HepG2 (cell line): ENCODE results near the gene FAM174C. TPM values are rescaled to one million over a fixed set of nuclear protein-coding genes. Genes with fewer than 3 reads are reported as not detected.

Experiments
- ATF7 ChIP-seq, 2 experiments: fragments of 450-650 bp in 1 of 2; sonication (generic) in 1 of 2; formaldehyde crosslinking in 1 of 2; IDR thresholded peaks; 2 replicates each; pipeline versions ENCODE4 v1.4.0 to v1.6.1; 2016 to 2020; ENCODE audit warnings: antibody characterized with exemption in 1 of 2, mild to moderate bottlenecking in 1 of 2, missing genetic modification reagents in 1 of 2
- BRD4 ChIP-seq: sonication (generic); formaldehyde crosslinking; IDR thresholded peaks from 2 replicates; pipeline ENCODE4 v1.4.0; 2020; ENCODE audit warnings: missing genetic modification reagents
- ERF ChIP-seq: IDR thresholded peaks from 2 replicates; pipeline ENCODE4 v1.6.1; 2018; ENCODE audit warnings: missing biosample characterization, missing genetic modification reagents
- ETV5 ChIP-seq: IDR thresholded peaks from 2 replicates; pipeline ENCODE4 v1.6.1; 2018; ENCODE audit warnings: missing biosample characterization, missing genetic modification reagents, inconsistent platforms, borderline replicate concordance
- FOXA3 ChIP-seq: IDR thresholded peaks from 2 replicates; pipeline ENCODE4 v1.6.1; 2016; ENCODE audit warnings: missing genetic modification reagents, missing compliant biosample characterization
- FOXK1 ChIP-seq: sonication (generic); formaldehyde crosslinking; IDR thresholded peaks from 2 replicates; pipeline ENCODE4 v1.4.0; 2020; ENCODE audit warnings: low read depth, missing genetic modification reagents, borderline replicate concordance
- GATAD2A ChIP-seq: IDR thresholded peaks from 2 replicates; pipeline ENCODE4 v1.6.1; 2016
- HDAC2 ChIP-seq: sonication (generic); formaldehyde crosslinking; IDR thresholded peaks from 2 replicates; pipeline ENCODE4 v1.4.0; 2020; ENCODE audit warnings: missing genetic modification reagents
- HNRNPLL ChIP-seq: fragments of 200-400 bp; formaldehyde crosslinking; IDR thresholded peaks from 2 replicates; pipeline ENCODE4 v1.6.1; 2017; ENCODE audit warnings: mild to moderate bottlenecking, low read depth, low read length; ENCODE audit not compliant: poor library complexity, severe bottlenecking
- KLF9 ChIP-seq: IDR thresholded peaks from 2 replicates; pipeline ENCODE4 v1.6.1; 2016; ENCODE audit warnings: low read depth
- NRL ChIP-seq: sonication (generic); formaldehyde crosslinking; IDR thresholded peaks from 2 replicates; pipeline ENCODE4 v1.5.0; 2020; ENCODE audit warnings: missing genetic modification reagents, mild to moderate bottlenecking, moderate library complexity, borderline replicate concordance
- PRPF4 ChIP-seq: fragments of 200-400 bp; formaldehyde crosslinking; IDR thresholded peaks from 2 replicates; pipeline ENCODE4 v1.6.1; 2016; ENCODE audit warnings: low read length, low read depth; ENCODE audit not compliant: poor library complexity, severe bottlenecking
- RARA ChIP-seq: IDR thresholded peaks from 2 replicates; pipeline ENCODE4 v1.6.1; 2016; ENCODE audit warnings: missing genetic modification reagents, missing compliant biosample characterization
- TCF12 ChIP-seq, 2 experiments: fragments of 450-650 bp in 1 of 2; sonication (generic) in 1 of 2; formaldehyde crosslinking in 1 of 2; IDR thresholded peaks; 2 replicates each; pipeline versions ENCODE4 v1.6.1 to v1.8.0; 2017 to 2022; ENCODE audit warnings: antibody characterized with exemption in 1 of 2, mild to moderate bottlenecking in 1 of 2, missing genetic modification reagents in 1 of 2, moderate library complexity in 1 of 2
- ZFX ChIP-seq: sonication (generic); formaldehyde crosslinking; IDR thresholded peaks from 2 replicates; pipeline ENCODE4 v1.4.0; 2020; ENCODE audit warnings: mild to moderate bottlenecking, low read depth, missing genetic modification reagents, moderate library complexity
- ZNF256 ChIP-seq: sonication (generic); formaldehyde crosslinking; conservative IDR thresholded peaks from 2 replicates; pipeline ENCODE4 v1.4.0; 2020; ENCODE audit warnings: missing genetic modification reagents
- ZNF496 ChIP-seq: sonication (generic); formaldehyde crosslinking; IDR thresholded peaks from 2 replicates; pipeline ENCODE4 v1.8.1; 2023; ENCODE audit warnings: mild to moderate bottlenecking, moderate library complexity, missing genetic modification reagents; ENCODE audit not compliant: insufficient replicate concordance
- ZNF543 ChIP-seq: sonication (generic); formaldehyde crosslinking; IDR thresholded peaks from 2 replicates; pipeline ENCODE4 v1.4.0; 2020; ENCODE audit warnings: mild to moderate bottlenecking, missing genetic modification reagents
- ZNF839 ChIP-seq: sonication (generic); formaldehyde crosslinking; IDR thresholded peaks from 2 replicates; pipeline ENCODE4 v1.4.0; 2020; ENCODE audit warnings: missing genetic modification reagents, mild to moderate bottlenecking, borderline replicate concordance
- ZNF891 ChIP-seq: sonication (generic); formaldehyde crosslinking; IDR thresholded peaks from 2 replicates; pipeline ENCODE4 v1.5.0; 2020; ENCODE audit warnings: mild to moderate bottlenecking, missing genetic modification reagents
- ZSCAN12 ChIP-seq: sonication (generic); formaldehyde crosslinking; IDR thresholded peaks from 2 replicates; pipeline ENCODE4 v1.9.0; 2021; ENCODE audit warnings: mild to moderate bottlenecking, missing genetic modification reagents
- polyA plus RNA-seq, 8 experiments: library from polyadenylated mRNA; depleted of rRNA in 3 of 8; stranded (reverse) in 7 of 8; unstranded in 1 of 8; fragments of >200 nt; fragmentation: Illumina TruSeq in 4 of 8; extraction: Trizol in 4 of 8; gene quantifications; 2 replicates each; pipeline versions ENCODE4 v1.2.1 to v1.2.3, GENCODE V29; 2011 to 2016; ENCODE audit warnings: low read depth in 4 of 8, missing spikeins in 1 of 8, mixed read lengths in 1 of 8; ENCODE audit not compliant: insufficient read depth in 1 of 8
- total RNA-seq, 5 experiments: library from RNA; depleted of rRNA; stranded (reverse); fragments of >200 nt; fragmentation: Illumina TruSeq; extraction: Trizol; gene quantifications; 2 replicates each; pipeline ENCODE4 v1.2.3, GENCODE V29; 2016; ENCODE audit warnings: low read depth in 1 of 5
- TF ChIP-seq, protein P1 (sequence below): sonication (generic); formaldehyde crosslinking; IDR thresholded peaks from 2 replicates; pipeline ENCODE4 v1.5.1; 2020; ENCODE audit warnings: mild to moderate bottlenecking, missing genetic modification reagents
- TF ChIP-seq, protein P2 (sequence below): sonication (generic); formaldehyde crosslinking; IDR thresholded peaks from 2 replicates; pipeline ENCODE4 v1.8.0; 2022; ENCODE audit warnings: mild to moderate bottlenecking, missing genetic modification reagents, moderate library complexity
- TF ChIP-seq, protein P3 (sequence below): sonication (generic); formaldehyde crosslinking; IDR thresholded peaks from 2 replicates; pipeline ENCODE4 v1.9.0; 2022; ENCODE audit warnings: low read depth, missing genetic modification reagents

The FAM174C gene
- total and polyA plus RNA-seq, 2 of the 13 experiments (the other 11 are each of a cell fraction or from before 2014, with no cell fraction given), result 19.5 to 31.3 TPM

DNA sequence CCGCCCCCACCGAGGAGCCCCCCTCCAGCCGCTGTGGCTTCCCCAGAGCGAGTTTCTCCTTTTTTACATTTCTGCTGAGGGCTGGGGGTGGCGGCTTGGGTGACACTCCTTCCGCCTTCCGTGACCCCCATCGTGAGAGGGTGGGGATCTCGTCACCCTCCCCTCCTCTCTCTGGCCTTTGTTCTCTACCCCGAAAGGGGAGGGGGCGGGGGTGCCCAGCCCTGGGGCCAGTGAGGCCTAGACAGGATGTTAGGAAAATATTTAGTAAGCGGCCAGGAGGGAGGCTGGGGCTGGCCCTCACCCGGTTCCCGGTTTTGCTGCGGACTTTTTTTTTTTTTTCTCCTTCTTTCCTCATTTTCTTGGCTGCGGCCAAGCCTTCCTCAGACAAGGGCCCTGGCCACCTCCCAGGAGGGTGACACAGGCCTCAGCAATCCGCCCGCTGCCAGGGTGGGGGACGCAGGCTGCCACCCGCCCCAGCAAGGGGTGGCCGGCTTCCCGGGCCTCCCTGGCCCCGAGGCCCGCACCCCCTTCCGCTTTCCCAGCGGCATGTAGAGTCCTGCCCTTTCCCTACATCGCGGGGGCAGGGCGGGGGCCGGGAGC lies 23.0 kb upstream of the FAM174C start (continued):
- TF ChIP-seq, protein P1, sequence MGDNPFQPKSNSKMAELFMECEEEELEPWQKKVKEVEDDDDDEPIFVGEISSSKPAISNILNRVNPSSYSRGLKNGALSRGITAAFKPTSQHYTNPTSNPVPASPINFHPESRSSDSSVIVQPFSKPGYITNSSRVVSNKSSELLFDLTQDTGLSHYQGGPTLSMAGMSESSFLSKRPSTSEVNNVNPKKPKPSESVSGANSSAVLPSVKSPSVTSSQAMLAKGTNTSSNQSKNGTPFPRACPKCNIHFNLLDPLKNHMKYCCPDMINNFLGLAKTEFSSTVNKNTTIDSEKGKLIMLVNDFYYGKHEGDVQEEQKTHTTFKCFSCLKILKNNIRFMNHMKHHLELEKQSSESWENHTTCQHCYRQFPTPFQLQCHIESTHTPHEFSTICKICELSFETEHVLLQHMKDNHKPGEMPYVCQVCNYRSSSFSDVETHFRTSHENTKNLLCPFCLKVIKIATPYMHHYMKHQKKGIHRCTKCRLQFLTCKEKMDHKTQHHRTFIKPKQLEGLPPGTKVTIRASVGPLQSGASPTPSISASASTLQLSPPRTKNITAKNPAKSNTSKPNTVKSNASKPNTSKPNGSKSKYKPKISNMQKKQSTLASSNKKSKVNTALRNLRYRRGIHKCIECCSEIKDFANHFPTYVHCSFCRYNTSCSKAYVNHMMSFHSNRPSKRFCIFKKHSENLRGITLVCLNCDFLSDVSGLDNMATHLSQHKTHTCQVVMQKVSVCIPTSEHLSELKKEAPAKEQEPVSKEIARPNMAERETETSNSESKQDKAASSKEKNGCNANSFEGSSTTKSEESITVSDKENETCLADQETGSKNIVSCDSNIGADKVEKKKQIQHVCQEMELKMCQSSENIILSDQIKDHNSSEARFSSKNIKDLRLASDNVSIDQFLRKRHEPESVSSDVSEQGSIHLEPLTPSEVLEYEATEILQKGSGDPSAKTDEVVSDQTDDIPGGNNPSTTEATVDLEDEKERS (CRISPR knock-in tag), result no peak
- TF ChIP-seq, protein P2, sequence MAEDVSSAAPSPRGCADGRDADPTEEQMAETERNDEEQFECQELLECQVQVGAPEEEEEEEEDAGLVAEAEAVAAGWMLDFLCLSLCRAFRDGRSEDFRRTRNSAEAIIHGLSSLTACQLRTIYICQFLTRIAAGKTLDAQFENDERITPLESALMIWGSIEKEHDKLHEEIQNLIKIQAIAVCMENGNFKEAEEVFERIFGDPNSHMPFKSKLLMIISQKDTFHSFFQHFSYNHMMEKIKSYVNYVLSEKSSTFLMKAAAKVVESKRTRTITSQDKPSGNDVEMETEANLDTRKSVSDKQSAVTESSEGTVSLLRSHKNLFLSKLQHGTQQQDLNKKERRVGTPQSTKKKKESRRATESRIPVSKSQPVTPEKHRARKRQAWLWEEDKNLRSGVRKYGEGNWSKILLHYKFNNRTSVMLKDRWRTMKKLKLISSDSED, result no peak
- no peak for TF ChIP-seq ERF (CRISPR knock-in tag)
- no peak for TF ChIP-seq TCF12 (IDR thresholded peaks at IDR 0.05)
- peak; percentile 59; the same call in 1 of the 2 replicates for TF ChIP-seq TCF12 (CRISPR knock-in tag; IDR thresholded peaks at IDR 0.05)
- TF ChIP-seq RARA (CRISPR knock-in tag), result peak; percentile 85
- TF ChIP-seq ZNF496 (CRISPR knock-in tag), result no peak
- no peak for TF ChIP-seq ATF7 (IDR thresholded peaks at IDR 0.05)
- no peak; the same call in 1 of the 2 replicates for TF ChIP-seq ATF7 (CRISPR knock-in tag; IDR thresholded peaks at IDR 0.05)
- TF ChIP-seq, protein P3, sequence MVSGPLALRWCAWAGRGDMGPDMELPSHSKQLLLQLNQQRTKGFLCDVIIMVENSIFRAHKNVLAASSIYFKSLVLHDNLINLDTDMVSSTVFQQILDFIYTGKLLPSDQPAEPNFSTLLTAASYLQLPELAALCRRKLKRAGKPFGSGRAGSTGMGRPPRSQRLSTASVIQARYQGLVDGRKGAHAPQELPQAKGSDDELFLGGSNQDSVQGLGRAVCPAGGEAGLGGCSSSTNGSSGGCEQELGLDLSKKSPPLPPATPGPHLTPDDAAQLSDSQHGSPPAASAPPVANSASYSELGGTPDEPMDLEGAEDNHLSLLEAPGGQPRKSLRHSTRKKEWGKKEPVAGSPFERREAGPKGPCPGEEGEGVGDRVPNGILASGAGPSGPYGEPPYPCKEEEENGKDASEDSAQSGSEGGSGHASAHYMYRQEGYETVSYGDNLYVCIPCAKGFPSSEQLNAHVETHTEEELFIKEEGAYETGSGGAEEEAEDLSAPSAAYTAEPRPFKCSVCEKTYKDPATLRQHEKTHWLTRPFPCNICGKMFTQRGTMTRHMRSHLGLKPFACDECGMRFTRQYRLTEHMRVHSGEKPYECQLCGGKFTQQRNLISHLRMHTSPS (CRISPR knock-in tag), result no peak; the same call in 1 of the 2 replicates
- no peak for TF ChIP-seq ZNF543 (CRISPR knock-in tag)
- TF ChIP-seq ZNF839 (CRISPR knock-in tag), result no peak
- TF ChIP-seq ZSCAN12 (CRISPR knock-in tag), result no peak
- TF ChIP-seq ZFX (CRISPR knock-in tag), result peak; percentile 68; the same call in 1 of the 2 replicates
- no peak for TF ChIP-seq ZNF256
- peak; percentile 43 for TF ChIP-seq GATAD2A (CRISPR knock-in tag)
- no peak for TF ChIP-seq FOXK1 (CRISPR knock-in tag)
- TF ChIP-seq HNRNPLL, result peak; percentile 14
- TF ChIP-seq ETV5 (CRISPR knock-in tag), result peak; percentile 88
- no peak for TF ChIP-seq PRPF4
- no peak for TF ChIP-seq KLF9 (CRISPR knock-in tag)
- TF ChIP-seq FOXA3 (CRISPR knock-in tag), result peak; percentile 29; the same call in 1 of the 2 replicates
- TF ChIP-seq ZNF891 (CRISPR knock-in tag), result peak; percentile 30; the same call in 1 of the 2 replicates
- peak; percentile 42; the same call in 1 of the 2 replicates for TF ChIP-seq HDAC2
- no peak for TF ChIP-seq BRD4 (CRISPR knock-in tag)
- TF ChIP-seq NRL, result 0 out of 2 replicates have a peak, but pooled peaks have one; percentile 14
